Right lobe of liver (tissue), 6 donors: ENCODE measurements around the gene ITGA11. TPM values are rescaled to one million over a fixed set of nuclear protein-coding genes. Genes with fewer than 3 reads are reported as not detected.
"Not testable (repeated sequence)": the region's sequence is repeated elsewhere in the genome, so short reads cannot be mapped to it uniquely, and the experiment has no call there.

Experiments
- ATAC-seq, 4 donors: fragments of 200-7000 bp; cut with Tn5 transposase; one replicate each; pipeline ENCODE4 v1.9.1; 2020; ENCODE audit warnings: mild to moderate bottlenecking in 4 of 4, moderate library complexity in 4 of 4
- DNase-seq, 3 donors: peaks; one replicate each; pipeline ENCODE4 v3.0.0-alpha.2; 2020
- H3K27ac ChIP-seq, 3 donors: fragments of 200-600 bp; one replicate each; pipeline ENCODE4 v1.8.0; 2022
- H3K27me3 ChIP-seq, 2 donors: fragments of 200-600 bp; one replicate each; pipeline ENCODE4 v1.8.0; 2022
- H3K36me3 ChIP-seq, 4 donors: fragments of 200-600 bp; sonication (generic) in 1 of 4; one replicate each; pipeline versions ENCODE4 v1.5.1 to v1.8.0; 2017 to 2022; ENCODE audit warnings: control low read depth in 1 of 4
- H3K4me1 ChIP-seq, 4 donors: fragments of 200-600 bp; sonication (generic) in 1 of 4; one replicate each; pipeline versions ENCODE4 v1.5.1 to v1.8.0; 2017 to 2022; ENCODE audit warnings: control low read depth in 1 of 4
- H3K4me3 ChIP-seq, 3 donors: fragments of 200-600 bp; one replicate each; pipeline ENCODE4 v1.8.0; 2022
- H3K9me3 ChIP-seq, 4 donors: fragments of 200-600 bp; sonication (generic) in 1 of 4; one replicate each; pipeline versions ENCODE4 v1.5.1 to v1.8.0; 2017 to 2022; ENCODE audit warnings: control low read depth in 1 of 4
- POLR2A ChIP-seq: fragments of 450-650 bp; IDR thresholded peaks from one replicate; pipeline ENCODE4 v1.6.1; 2017; ENCODE audit warnings: antibody characterized with exemption, mild to moderate bottlenecking
- WGBS: methylation state at CpG from one replicate; pipeline ENCODE4 v1.1.6; 2018; ENCODE audit warnings: low coverage, low lambda C conversion rate; ENCODE audit not compliant: insufficient coverage; ENCODE audit errors: missing lambda C conversion rate; 5-methylcytosine and 5-hydroxymethylcytosine counted together
- intact Hi-C, 2 donors: fragments of 100-400 bp; cut with DNase I; formaldehyde crosslinking; loops; one replicate each; pipeline versions ENCODE4 v1.11.2 to v1.14.1; 2022
- total RNA-seq, 6 experiments: library from RNA; depleted of rRNA in 2 of 6; stranded (reverse); fragments of >200 nt in 2 of 6; fragmentation: NEBNext Ultra II Directional in 3 of 6; extraction: Animal tissue kit (Norgen Biotek cat#: 25700) in 3 of 6; gene quantifications; one replicate each; pipeline versions ENCODE4 v1.1.0 to v1.2.4, GENCODE V29; 2016 to 2023
- TF ChIP-seq, protein P1 (sequence below), 4 donors: fragments of 200-600 bp in 3 of 4; fragments of 450-650 bp in 1 of 4; IDR thresholded peaks; one replicate each; pipeline versions ENCODE4 v1.5.1 to v1.8.0; 2016 to 2022; ENCODE audit warnings: antibody characterized with exemption in 4 of 4, mild to moderate bottlenecking in 2 of 4
- donor health status: DM: no; HTN: yes; CAD: no.
- donor health status: DM: no; HTN: no; CAD: no.
- donor health status: DM: no; HTN: no; CAD: no.
- donor health status: DM: no; HTN: yes; CAD: no.
- donor health status: DM: no; HTN: yes; CAD: no.

Gene ITGA11
- total RNA-seq, 6 experiments from 2014 or later: 0.51 to 1.4 (median 0.73) TPM

DNA sequence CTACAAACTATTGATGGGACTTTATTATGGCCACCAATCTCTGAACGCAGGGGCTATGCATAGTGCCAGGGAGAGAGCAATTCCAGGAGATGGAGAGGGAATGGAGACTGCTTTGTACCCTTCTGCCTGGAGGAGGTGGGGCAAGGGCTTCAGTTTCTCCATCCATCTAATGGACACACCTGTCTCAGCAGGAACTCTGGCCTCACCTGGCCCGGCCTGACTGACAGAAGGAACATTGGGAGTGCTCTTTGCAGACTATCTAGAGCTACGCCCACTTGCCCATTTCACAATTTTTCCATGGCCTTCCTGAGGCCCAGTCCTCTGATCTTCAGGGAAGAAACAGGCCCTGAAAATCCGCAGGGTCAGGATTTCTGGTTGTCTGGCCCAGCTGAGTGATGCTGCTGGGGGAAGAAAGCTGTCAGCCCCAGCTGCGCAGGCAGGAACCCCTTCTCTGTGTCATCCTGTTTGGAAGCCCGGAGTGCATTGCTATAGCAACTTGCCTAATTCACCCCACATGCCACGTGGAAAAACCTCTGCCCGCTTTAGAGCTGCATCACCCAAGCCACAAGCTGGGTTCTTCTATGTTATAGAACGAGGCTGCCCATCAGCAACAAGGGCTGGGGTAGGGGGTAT lies 6.4 kb downstream of the ITGA11 start:
- no peak overlapping the region for H3K4me3 ChIP-seq
- no peak for DNase-seq
- no peak for ATAC-seq
- no peaks in the 10 kb centered on the region for H3K27me3 ChIP-seq
- intact Hi-C loops: loop anchor here in 1 of 2 donors (10.0 kb wide), 1 partner anchor 61 kb away; no protein-coding TSS in a partner anchor
- H3K4me1 ChIP-seq: no peaks in the 10 kb centered on the region
- TF ChIP-seq, protein P1, sequence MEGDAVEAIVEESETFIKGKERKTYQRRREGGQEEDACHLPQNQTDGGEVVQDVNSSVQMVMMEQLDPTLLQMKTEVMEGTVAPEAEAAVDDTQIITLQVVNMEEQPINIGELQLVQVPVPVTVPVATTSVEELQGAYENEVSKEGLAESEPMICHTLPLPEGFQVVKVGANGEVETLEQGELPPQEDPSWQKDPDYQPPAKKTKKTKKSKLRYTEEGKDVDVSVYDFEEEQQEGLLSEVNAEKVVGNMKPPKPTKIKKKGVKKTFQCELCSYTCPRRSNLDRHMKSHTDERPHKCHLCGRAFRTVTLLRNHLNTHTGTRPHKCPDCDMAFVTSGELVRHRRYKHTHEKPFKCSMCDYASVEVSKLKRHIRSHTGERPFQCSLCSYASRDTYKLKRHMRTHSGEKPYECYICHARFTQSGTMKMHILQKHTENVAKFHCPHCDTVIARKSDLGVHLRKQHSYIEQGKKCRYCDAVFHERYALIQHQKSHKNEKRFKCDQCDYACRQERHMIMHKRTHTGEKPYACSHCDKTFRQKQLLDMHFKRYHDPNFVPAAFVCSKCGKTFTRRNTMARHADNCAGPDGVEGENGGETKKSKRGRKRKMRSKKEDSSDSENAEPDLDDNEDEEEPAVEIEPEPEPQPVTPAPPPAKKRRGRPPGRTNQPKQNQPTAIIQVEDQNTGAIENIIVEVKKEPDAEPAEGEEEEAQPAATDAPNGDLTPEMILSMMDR (IDR thresholded peaks at IDR 0.05): no peak
- no peak for TF ChIP-seq POLR2A
- H3K27ac ChIP-seq: no peak overlapping the region
- no peaks in the 10 kb centered on the region for H3K9me3 ChIP-seq
- no peaks in the 10 kb centered on the region for H3K36me3 ChIP-seq
- 80% methylated on average over 1 of the region's 9 CpGs for WGBS

DNA sequence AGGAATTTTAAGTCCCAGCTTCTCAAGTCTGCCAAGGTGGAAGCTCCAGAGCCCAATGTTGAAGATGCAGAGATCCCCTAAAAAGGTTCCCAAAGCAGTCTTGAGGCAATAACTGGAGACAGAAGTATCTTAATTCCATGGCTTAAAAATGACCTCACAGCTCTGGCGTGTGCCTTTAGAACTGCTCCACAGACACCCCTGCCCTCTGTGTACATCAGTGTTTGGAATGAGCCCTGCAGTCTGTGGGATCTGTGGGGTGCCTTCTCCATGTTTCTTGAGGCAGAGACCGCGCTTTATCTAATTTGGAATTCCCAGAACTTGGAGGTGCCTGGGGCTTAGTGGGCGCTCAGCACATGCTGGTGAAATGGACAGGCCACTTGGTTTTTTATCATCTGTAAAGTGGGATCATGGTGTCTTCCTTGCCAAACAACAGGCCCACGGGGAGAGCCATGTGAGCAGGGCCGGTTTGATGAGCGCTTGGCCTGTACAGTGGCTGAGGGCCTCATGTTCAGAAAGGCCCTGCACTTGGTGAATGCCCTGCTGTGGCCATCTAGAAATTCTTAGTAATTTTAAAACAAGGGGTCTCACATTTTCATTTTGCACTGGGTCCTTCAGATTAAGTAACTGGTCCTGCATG lies 7.1 kb downstream of the ITGA11 start:
- Histone ChIP-seq H3K4me3 (no peak overlapping the region), H3K27me3 (no peaks in the 10 kb centered on the region), H3K9me3 (no peaks in the 10 kb centered on the region), H3K36me3 (no peaks in the 10 kb centered on the region), H3K4me1 (no peaks in the 10 kb centered on the region), H3K27ac (no peak overlapping the region)
- DNase-seq (peak in 1 of 3 donors; percentile 18), ATAC-seq (no peak)
- intact Hi-C loops: loop anchor here in 1 of 2 donors (10.0 kb wide), 1 partner anchor 60 kb away; no protein-coding TSS in a partner anchor
- WGBS: 83% methylated on average over 4 of the region's 7 CpGs
- no peak for TF ChIP-seq POLR2A
- TF ChIP-seq, protein P1 (IDR thresholded peaks at IDR 0.05): no peak

DNA sequence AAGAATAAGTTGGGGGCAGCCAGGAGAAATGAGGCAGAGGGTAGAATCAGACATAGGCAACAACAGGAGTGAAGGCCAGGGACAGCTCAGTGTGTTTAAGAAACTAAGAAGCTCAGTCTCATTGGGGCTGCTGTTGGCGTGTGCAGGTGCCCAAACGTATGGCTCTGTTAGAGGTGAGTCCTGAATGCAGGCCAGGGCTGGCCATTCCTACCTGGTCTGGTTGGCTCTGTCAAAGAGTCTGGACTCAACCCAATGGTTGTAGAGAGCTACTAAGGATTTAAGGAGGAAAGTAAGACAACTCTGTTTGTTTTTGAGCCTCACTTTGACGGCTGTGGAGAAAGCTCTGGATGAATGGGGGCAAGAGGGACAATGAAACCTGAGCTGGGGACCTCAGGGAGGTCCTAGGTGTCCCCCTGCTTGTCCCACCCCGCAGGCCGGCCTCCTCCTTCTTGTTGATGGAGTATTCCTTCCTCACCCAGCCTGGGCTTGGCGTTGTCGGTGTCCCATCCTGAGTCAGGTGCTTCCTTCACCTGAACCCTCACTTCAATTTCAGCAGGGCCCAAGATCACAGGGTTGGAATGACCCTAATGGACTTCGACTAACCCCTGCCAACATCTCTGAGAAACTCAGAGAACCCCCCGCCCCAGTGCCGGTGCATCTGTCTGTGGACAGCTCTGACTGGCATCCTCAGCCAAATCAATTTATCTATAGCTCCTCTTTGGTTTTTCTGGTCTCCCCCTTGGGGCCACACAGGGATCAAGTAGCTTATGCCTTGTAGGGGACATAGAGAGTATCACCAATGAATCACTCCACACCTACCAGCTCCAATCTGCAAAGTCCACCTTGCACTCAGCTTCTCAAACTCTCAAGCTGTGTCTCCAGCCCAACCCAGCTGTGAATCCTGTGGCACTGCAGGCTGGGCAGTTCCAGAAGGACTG lies 8.3 kb downstream of the ITGA11 start:
- Histone ChIP-seq H3K36me3 (no peaks in the 10 kb centered on the region), H3K9me3 (no peaks in the 10 kb centered on the region), H3K4me1 (no peaks in the 10 kb centered on the region), H3K4me3 (no peak overlapping the region), H3K27ac (no peak overlapping the region), H3K27me3 (no peaks in the 10 kb centered on the region)
- peak in 1 of 3 donors; percentile 23 for DNase-seq
- WGBS: 68% methylated on average over 6 of the region's 10 CpGs
- TF ChIP-seq, protein P1 (IDR thresholded peaks at IDR 0.05): no peak
- TF ChIP-seq POLR2A: no peak
- intact Hi-C loops: loop anchor here in 1 of 2 donors (10.0 kb wide), 1 partner anchor 59 kb away; no protein-coding TSS in a partner anchor
- no peak for ATAC-seq

DNA sequence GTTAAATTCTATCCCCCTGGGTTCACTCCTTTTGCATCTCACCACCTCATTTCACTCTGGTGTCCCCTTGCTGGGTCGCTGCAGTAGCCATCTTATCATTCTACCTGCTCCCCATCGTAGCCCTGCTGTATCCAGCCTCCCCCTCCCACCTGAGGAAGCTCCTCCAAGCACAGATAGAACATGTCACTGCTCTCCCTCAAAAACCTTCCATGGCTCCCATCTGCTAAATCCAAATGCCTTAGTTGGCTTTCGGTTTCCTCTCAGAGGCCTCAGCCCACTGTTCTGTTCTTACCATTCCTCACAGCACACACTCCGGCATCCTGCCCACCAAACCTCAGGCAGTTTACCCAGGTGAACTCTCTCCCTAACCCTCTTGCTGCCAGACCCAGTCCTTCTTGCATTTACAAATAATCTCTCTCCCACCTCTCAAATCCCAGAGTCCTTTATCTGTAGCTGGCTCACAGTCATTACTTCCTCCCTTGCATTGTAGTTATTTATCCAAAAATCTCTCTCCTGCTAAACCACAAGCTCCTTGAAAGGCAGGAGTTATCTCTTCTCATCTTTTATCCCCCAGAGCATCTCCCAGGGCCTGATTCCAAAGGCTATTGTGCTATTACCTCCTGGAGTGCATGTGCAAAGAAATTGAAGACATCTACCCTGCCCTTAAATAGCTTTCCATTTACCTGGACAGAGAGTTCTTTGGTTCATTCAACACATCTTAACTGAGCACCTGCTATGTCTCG lies 9.4 kb downstream of the ITGA11 start:
- ATAC-seq, DNase-seq, H3K36me3 ChIP-seq, H3K27ac ChIP-seq, H3K4me3 ChIP-seq, H3K4me1 ChIP-seq, H3K9me3 ChIP-seq, H3K27me3 ChIP-seq: not testable (repeated sequence)
- intact Hi-C loops: loop anchor here in 1 of 2 donors (10.0 kb wide), 1 partner anchor 58 kb away; no protein-coding TSS in a partner anchor
- WGBS: 93% methylated on average over 3 of the region's 5 CpGs
